ENCODE data around the gene A2M. TPM values are rescaled to one million over a fixed set of nuclear protein-coding genes. Genes with fewer than 3 reads are reported as not detected.

The A2M gene
- total and polyA plus RNA-seq, 2 of the 13 experiments (the other 11 are each of a cell fraction or from before 2014, with no cell fraction given), result 2,807 to 6,551 TPM

GRCh38 chr12:9066183-9066623 lies 49.5 kb downstream of the A2M start (continued):
- TF ChIP-seq, protein P1, sequence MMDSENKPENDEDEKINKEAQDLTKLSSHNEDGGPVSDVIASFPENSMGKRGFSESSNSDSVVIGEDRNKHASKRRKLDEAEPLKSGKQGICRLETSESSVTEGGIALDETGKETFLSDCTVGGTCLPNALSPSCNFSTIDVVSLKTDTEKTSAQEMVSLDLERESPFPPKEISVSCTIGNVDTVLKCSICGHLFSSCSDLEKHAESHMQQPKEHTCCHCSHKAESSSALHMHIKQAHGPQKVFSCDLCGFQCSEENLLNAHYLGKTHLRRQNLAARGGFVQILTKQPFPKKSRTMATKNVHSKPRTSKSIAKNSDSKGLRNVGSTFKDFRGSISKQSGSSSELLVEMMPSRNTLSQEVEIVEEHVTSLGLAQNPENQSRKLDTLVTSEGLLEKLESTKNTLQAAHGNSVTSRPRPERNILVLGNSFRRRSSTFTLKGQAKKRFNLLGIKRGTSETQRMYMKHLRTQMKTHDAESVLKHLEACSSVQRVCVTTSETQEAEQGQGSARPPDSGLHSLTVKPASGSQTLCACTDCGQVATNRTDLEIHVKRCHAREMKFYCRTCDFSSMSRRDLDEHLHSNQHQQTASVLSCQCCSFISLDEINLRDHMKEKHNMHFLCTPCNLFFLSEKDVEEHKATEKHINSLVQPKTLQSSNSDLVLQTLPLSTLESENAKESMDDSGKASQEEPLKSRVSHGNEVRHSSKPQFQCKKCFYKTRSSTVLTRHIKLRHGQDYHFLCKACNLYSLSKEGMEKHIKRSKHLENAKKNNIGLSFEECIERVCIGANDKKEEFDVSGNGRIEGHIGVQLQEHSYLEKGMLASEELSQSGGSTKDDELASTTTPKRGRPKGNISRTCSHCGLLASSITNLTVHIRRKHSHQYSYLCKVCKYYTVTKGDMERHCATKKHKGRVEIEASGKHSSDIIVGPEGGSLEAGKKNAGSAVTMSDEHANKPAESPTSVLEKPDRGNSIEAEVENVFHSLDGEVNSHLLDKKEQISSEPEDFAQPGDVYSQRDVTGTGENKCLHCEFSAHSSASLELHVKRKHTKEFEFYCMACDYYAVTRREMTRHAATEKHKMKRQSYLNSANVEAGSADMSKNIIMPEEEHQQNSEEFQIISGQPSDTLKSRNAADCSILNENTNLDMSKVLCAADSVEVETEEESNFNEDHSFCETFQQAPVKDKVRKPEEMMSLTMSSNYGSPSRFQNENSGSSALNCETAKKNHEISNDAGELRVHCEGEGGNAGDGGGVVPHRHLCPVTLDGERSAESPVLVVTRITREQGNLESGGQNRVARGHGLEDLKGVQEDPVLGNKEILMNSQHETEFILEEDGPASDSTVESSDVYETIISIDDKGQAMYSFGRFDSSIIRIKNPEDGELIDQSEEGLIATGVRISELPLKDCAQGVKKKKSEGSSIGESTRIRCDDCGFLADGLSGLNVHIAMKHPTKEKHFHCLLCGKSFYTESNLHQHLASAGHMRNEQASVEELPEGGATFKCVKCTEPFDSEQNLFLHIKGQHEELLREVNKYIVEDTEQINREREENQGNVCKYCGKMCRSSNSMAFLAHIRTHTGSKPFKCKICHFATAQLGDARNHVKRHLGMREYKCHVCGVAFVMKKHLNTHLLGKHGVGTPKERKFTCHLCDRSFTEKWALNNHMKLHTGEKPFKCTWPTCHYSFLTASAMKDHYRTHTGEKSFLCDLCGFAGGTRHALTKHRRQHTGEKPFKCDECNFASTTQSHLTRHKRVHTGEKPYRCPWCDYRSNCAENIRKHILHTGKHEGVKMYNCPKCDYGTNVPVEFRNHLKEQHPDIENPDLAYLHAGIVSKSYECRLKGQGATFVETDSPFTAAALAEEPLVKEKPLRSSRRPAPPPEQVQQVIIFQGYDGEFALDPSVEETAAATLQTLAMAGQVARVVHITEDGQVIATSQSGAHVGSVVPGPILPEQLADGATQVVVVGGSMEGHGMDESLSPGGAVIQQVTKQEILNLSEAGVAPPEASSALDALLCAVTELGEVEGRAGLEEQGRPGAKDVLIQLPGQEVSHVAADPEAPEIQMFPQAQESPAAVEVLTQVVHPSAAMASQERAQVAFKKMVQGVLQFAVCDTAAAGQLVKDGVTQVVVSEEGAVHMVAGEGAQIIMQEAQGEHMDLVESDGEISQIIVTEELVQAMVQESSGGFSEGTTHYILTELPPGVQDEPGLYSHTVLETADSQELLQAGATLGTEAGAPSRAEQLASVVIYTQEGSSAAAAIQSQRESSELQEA (CRISPR knock-in tag; IDR thresholded peaks at IDR 0.05; ENCODE audit: not compliant biosample characterization), result no peak
- no peak for TF ChIP-seq SRF (IDR thresholded peaks at IDR 0.05; ENCODE audit: low read depth, low read length)
- TF ChIP-seq PITX1 (CRISPR knock-in tag; IDR thresholded peaks at IDR 0.05), result peak; percentile 18; the same call in 1 of the 2 replicates
- TF ChIP-seq POLR2AphosphoS5 (IDR thresholded peaks at IDR 0.05; ENCODE audit: low read depth, low read length), result peak; percentile 50; the same call in 1 of the 2 replicates
- TF ChIP-seq, protein P2, sequence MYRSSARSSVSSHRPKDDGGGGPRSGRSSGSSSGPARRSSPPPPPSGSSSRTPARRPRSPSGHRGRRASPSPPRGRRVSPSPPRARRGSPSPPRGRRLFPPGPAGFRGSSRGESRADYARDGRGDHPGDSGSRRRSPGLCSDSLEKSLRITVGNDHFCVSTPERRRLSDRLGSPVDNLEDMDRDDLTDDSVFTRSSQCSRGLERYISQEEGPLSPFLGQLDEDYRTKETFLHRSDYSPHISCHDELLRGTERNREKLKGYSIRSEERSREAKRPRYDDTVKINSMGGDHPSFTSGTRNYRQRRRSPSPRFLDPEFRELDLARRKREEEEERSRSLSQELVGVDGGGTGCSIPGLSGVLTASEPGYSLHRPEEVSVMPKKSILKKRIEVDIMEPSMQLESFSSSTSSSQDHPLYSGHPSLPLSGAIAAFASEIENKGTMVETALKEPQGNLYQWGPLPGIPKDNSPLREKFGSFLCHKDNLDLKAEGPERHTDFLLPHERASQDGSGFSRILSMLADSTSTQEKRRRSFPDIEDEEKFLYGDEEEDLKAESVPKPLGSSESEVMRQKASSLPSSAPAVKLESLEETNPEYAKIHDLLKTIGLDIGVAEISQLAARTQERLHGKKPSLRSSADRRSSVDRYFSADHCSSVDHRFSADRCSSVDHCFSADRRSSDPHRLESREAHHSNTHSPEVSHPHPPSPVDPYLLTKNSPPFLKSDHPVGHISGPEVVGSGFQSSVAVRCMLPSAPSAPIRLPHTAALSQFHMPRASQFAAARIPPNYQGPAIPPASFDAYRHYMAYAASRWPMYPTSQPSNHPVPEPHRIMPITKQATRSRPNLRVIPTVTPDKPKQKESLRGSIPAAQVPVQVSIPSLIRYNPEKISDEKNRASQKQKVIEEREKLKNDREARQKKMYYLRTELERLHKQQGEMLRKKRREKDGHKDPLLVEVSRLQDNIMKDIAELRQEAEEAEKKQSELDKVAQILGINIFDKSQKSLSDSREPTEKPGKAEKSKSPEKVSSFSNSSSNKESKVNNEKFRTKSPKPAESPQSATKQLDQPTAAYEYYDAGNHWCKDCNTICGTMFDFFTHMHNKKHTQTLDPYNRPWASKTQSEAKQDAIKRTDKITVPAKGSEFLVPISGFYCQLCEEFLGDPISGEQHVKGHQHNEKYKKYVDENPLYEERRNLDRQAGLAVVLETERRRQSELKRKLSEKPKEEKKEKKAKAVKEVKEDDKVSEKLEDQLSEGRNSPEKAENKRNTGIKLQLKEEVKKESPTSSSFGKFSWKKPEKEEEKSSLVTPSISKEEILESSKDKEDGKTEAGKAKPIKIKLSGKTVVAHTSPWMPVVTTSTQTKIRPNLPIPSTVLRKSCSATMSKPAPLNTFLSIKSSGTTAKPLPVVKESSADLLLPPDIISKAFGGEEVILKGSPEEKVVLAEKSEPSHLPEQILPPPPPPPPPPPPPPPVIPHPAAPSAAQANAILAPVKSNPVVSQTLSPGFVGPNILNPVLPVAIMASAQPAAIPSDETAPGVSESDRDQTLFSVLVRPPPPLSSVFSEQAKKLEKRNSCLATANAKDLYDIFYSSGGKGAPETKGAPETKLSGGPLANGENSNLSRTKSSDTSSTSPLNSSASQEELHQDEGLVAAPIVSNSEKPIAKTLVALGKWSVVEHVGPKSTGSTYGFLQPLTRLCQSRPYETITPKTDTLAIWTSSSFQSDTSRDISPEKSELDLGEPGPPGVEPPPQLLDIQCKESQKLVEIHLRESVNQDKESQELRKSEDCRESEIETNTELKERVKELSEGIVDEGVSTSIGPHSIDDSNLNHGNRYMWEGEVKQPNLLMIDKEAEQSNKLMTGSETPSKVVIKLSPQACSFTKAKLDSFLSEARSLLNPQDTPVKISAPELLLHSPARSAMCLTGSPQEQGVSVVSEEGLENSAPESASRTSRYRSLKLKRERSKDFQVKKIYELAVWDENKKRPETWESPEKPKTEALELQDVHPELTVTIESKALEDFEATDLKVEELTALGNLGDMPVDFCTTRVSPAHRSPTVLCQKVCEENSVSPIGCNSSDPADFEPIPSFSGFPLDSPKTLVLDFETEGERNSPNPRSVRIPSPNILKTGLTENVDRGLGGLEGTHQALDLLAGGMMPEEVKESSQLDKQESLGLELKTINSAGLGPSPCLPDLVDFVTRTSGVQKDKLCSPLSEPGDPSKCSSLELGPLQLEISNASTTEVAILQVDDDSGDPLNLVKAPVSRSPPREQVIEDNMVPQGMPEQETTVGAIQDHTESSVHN (CRISPR knock-in tag; IDR thresholded peaks at IDR 0.05), result peak; percentile 97
- peak; percentile 94 for TF ChIP-seq ZC3H13 (CRISPR knock-in tag; IDR thresholded peaks at IDR 0.05)
- no peak for TF ChIP-seq ZNF674 (CRISPR knock-in tag; IDR thresholded peaks at IDR 0.05; ENCODE audit: low read depth)
- TF ChIP-seq ZNF577 (CRISPR knock-in tag; IDR thresholded peaks at IDR 0.05; ENCODE audit: borderline replicate concordance, low read depth), result no peak
- peak; percentile 37; the same call in 1 of the 2 replicates for TF ChIP-seq ZNF552 (CRISPR knock-in tag; IDR thresholded peaks at IDR 0.05; ENCODE audit: borderline replicate concordance)
- TF ChIP-seq ZFP1 (CRISPR knock-in tag; IDR thresholded peaks at IDR 0.05), result no peak
- no peak for TF ChIP-seq ARID3A (IDR thresholded peaks at IDR 0.05; ENCODE audit: low read depth, low read length)
- no peak for TF ChIP-seq ZNF713 (CRISPR knock-in tag; IDR thresholded peaks at IDR 0.05)

All from HepG2 (cell line).